ENCODE results near the gene CHRNA5.

DNA sequence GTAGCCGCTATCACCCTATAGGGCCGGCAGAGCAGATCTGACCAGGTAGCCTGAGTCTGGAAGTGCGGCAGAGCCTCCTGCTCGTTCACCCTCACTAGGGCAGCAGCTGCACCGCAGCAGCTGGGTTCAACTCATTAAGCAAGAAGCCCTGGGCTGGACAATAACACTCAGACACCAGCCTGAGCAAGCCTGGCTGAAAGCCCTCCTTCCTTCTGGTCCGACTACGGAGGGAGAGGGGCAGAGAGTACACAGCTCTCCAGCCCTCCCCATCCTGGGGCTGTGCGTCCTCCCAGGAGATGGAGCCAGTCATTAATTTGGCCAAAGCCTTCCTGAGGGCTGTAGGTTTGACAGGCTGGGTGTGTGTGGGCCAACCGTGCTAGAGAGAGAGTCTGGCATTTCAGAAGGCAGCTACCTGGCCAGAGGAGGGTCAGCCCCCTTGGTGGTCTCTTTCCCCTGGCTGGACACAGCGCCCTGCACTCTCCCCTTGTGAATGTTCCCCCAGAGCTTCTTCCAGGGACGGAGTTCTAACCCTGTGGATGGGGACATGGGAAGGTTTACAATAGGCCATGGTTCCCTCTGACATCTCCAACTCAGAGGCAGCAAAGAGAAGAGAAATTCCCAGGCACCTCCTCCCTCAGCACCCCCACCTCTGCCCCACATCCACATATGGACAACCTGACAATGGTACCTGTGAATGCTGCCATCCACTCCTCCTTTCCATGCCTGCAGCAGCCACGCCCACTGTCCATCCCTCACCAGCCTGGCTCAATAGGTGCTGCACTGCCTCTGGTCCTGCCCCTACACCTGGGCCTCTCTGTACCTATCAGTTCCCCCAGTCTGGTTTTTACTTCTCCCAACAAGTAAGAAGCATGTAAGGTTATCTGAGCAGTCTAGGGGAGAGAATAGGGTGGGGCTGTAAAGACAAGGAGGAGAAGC is 69.2 kb downstream of the CHRNA5 start:
- TF ChIP-seq, protein P1, sequence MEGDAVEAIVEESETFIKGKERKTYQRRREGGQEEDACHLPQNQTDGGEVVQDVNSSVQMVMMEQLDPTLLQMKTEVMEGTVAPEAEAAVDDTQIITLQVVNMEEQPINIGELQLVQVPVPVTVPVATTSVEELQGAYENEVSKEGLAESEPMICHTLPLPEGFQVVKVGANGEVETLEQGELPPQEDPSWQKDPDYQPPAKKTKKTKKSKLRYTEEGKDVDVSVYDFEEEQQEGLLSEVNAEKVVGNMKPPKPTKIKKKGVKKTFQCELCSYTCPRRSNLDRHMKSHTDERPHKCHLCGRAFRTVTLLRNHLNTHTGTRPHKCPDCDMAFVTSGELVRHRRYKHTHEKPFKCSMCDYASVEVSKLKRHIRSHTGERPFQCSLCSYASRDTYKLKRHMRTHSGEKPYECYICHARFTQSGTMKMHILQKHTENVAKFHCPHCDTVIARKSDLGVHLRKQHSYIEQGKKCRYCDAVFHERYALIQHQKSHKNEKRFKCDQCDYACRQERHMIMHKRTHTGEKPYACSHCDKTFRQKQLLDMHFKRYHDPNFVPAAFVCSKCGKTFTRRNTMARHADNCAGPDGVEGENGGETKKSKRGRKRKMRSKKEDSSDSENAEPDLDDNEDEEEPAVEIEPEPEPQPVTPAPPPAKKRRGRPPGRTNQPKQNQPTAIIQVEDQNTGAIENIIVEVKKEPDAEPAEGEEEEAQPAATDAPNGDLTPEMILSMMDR (IDR thresholded peaks at IDR 0.05; ENCODE audit: low read depth, low read length), result no peak
- no peak for TF ChIP-seq EZH2phosphoT487 (IDR thresholded peaks at IDR 0.05; ENCODE audit: low read depth)
